GM12878 (cell line): ENCODE data around the gene TRIM28. TPM values are rescaled to one million over a fixed set of nuclear protein-coding genes. Genes with fewer than 3 reads are reported as not detected.

Source experiments
- ATF2 ChIP-seq: IDR thresholded peaks from 2 replicates; pipeline ENCODE4 v1.6.1; 2012; ENCODE audit warnings: low read length, inconsistent platforms
- BACH1 ChIP-seq: fragments of 450-650 bp; IDR thresholded peaks from 2 replicates; pipeline ENCODE4 v1.6.1; 2017; ENCODE audit warnings: mild to moderate bottlenecking, borderline replicate concordance
- BMI1 ChIP-seq: fragments of 450-650 bp; IDR thresholded peaks from 2 replicates; pipeline ENCODE4 v1.6.1; 2016; ENCODE audit warnings: mild to moderate bottlenecking, moderate library complexity, borderline replicate concordance
- BRCA1 ChIP-seq: IDR thresholded peaks from 2 replicates; pipeline ENCODE4 v1.6.1; 2011; ENCODE audit warnings: low read depth, low read length, improper control_type of control experiment
- CEBPB ChIP-seq, 2 experiments: fragments of 150-350 bp in 1 of 2; IDR thresholded peaks; 2 replicates each; pipeline ENCODE4 v1.6.1; 2012 to 2014; ENCODE audit warnings: low read depth in 2 of 2, low read length in 2 of 2, borderline replicate concordance in 1 of 2, inconsistent platforms in 1 of 2
- EED ChIP-seq: sonication (generic); IDR thresholded peaks from 2 replicates; pipeline ENCODE4 v1.6.1; 2016; ENCODE audit warnings: antibody characterized with exemption, low read depth
- FOXK2 ChIP-seq: fragments of 450-650 bp; IDR thresholded peaks from 2 replicates; pipeline ENCODE4 v1.6.1; 2017; ENCODE audit warnings: mild to moderate bottlenecking, moderate library complexity
- MXI1 ChIP-seq: fragments of 150-350 bp; IDR thresholded peaks from 2 replicates; pipeline ENCODE4 v1.6.1; 2011; ENCODE audit warnings: low read depth, mild to moderate bottlenecking, inconsistent platforms, low read length, improper control_type of control experiment
- MYB ChIP-seq: fragments of 150-350 bp; IDR thresholded peaks from 2 replicates; pipeline ENCODE4 v1.6.1; 2014; ENCODE audit warnings: mild to moderate bottlenecking, low read depth, low read length, borderline replicate concordance
- PAX8 ChIP-seq: fragments of 450-650 bp; IDR thresholded peaks from 2 replicates; pipeline ENCODE4 v1.6.1; 2017; ENCODE audit warnings: mild to moderate bottlenecking, moderate library complexity
- POLR2AphosphoS2 ChIP-seq: IDR thresholded peaks from 2 replicates; pipeline ENCODE4 v1.6.1; 2011; ENCODE audit warnings: low read depth, mild to moderate bottlenecking, low read length, improper control_type of control experiment, moderate library complexity
- TAF1 ChIP-seq: IDR thresholded peaks from 2 replicates; pipeline ENCODE4 v1.6.1; 2011; ENCODE audit warnings: mild to moderate bottlenecking, low read depth, low read length, borderline replicate concordance
- TARDBP ChIP-seq: IDR thresholded peaks from 2 replicates; pipeline ENCODE4 v1.6.1; 2016; ENCODE audit warnings: borderline replicate concordance
- TBL1XR1 ChIP-seq: IDR thresholded peaks from 2 replicates; pipeline ENCODE4 v1.6.1; 2012; ENCODE audit warnings: low read depth, low read length, improper control_type of control experiment
- polyA plus RNA-seq, 11 experiments: library from polyadenylated mRNA; depleted of rRNA in 4 of 11; unstranded in 6 of 11; stranded (reverse) in 5 of 11; fragments of >200 nt; fragmentation: Nextera tagmentation in 4 of 11; fragmentation: Illumina TruSeq in 1 of 11; extraction: Ambion mirVana in 4 of 11; extraction: Trizol in 1 of 11; gene quantifications; 1 replicate in 1 of 11; 2 replicates in 10 of 11; pipeline versions ENCODE4 v1.2.1 to v1.2.3, GENCODE V29; 2011 to 2016; ENCODE audit warnings: inconsistent platforms in 2 of 11, missing spikeins in 2 of 11, low read depth in 1 of 11
- total RNA-seq, 4 experiments: library from RNA; depleted of rRNA in 3 of 4; stranded (reverse); fragments of >200 nt in 3 of 4; fragmentation: Illumina TruSeq in 1 of 4; extraction: Trizol in 1 of 4; gene quantifications; 2 replicates each; pipeline versions ENCODE4 v1.2.1 to v1.2.3, GENCODE V29; 2013 to 2021
- TF ChIP-seq, protein P1 (sequence below): IDR thresholded peaks from 2 replicates; pipeline ENCODE4 v1.6.1; 2012; ENCODE audit warnings: mild to moderate bottlenecking, low read depth, low read length
- TF ChIP-seq, protein P2 (sequence below): IDR thresholded peaks from 2 replicates; pipeline ENCODE4 v1.6.1; 2011; ENCODE audit warnings: low read depth, low read length, improper control_type of control experiment, borderline replicate concordance
- TF ChIP-seq, protein P3 (sequence below): fragments of 450-650 bp; IDR thresholded peaks from 2 replicates; pipeline ENCODE4 v1.6.1; 2016; ENCODE audit warnings: mild to moderate bottlenecking
- TF ChIP-seq, protein P4 (sequence below): IDR thresholded peaks from 2 replicates; pipeline ENCODE4 v1.6.1; 2011; ENCODE audit warnings: borderline replicate concordance, low read depth, mild to moderate bottlenecking, moderate library complexity, mixed read lengths, low read length; ENCODE audit not compliant: insufficient read depth; ENCODE audit errors: extremely low read length
- TF ChIP-seq, protein P5 (sequence below): IDR thresholded peaks from 2 replicates; pipeline ENCODE4 v1.6.1; 2011; ENCODE audit warnings: borderline replicate concordance, low read depth, mild to moderate bottlenecking, moderate library complexity, low read length; ENCODE audit not compliant: insufficient read depth, poor library complexity, severe bottlenecking

TRIM28 gene
- total and polyA plus RNA-seq, 10 of the 15 experiments (the other 5 are each of a cell fraction or from before 2014, with no cell fraction given), result 5.0 to 650 (median 296) TPM

DNA sequence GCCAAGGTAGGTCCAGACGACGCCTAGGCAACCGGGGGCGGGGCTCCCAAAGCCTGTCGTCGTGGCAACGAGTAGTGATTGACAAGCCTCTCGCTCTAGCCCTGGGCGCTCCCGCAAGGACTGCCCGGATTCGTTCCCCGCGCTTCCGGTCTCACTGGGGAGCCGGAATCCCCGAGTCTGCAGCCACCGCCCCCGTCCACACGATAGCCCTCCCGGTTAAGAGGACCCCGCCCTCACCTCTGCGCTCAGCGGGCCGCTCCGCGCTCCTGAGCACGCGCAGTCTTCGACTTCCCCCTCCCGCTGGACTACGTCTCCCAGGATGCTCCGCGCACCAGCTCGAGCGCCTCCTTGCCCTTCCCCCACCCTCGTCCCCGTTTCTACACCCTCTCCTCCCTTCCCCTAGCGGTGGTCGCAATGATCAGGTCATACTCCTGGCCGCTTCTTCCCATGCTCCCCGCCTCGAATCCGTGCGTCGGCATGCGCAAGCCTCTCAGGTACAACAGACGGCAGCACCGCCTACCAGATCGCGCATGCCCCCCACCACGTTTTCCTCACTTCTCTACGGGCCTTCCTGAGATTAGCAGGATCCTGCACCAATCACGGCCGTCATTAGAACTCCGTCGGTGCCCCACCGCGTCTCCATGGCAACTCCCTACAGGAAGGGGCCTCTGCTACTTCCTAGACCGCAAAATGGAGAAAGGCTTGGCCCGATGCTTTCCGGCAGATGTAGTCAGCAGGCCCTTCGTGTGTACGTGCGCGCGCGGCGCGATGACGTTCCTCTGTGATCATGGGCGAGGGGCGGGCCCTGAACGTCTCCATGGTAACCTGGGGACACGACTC is 29.2 kb downstream of the TRIM28 start, which contains the start of gene MZF1 (continued):
- TF ChIP-seq, protein P1, sequence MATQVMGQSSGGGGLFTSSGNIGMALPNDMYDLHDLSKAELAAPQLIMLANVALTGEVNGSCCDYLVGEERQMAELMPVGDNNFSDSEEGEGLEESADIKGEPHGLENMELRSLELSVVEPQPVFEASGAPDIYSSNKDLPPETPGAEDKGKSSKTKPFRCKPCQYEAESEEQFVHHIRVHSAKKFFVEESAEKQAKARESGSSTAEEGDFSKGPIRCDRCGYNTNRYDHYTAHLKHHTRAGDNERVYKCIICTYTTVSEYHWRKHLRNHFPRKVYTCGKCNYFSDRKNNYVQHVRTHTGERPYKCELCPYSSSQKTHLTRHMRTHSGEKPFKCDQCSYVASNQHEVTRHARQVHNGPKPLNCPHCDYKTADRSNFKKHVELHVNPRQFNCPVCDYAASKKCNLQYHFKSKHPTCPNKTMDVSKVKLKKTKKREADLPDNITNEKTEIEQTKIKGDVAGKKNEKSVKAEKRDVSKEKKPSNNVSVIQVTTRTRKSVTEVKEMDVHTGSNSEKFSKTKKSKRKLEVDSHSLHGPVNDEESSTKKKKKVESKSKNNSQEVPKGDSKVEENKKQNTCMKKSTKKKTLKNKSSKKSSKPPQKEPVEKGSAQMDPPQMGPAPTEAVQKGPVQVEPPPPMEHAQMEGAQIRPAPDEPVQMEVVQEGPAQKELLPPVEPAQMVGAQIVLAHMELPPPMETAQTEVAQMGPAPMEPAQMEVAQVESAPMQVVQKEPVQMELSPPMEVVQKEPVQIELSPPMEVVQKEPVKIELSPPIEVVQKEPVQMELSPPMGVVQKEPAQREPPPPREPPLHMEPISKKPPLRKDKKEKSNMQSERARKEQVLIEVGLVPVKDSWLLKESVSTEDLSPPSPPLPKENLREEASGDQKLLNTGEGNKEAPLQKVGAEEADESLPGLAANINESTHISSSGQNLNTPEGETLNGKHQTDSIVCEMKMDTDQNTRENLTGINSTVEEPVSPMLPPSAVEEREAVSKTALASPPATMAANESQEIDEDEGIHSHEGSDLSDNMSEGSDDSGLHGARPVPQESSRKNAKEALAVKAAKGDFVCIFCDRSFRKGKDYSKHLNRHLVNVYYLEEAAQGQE, result peak; percentile 5; the same call in 1 of the 2 replicates
- TF ChIP-seq BRCA1, result no peak
- TF ChIP-seq, protein P2, sequence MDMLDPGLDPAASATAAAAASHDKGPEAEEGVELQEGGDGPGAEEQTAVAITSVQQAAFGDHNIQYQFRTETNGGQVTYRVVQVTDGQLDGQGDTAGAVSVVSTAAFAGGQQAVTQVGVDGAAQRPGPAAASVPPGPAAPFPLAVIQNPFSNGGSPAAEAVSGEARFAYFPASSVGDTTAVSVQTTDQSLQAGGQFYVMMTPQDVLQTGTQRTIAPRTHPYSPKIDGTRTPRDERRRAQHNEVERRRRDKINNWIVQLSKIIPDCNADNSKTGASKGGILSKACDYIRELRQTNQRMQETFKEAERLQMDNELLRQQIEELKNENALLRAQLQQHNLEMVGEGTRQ, result no peak; the same call in 1 of the 2 replicates
- TF ChIP-seq, protein P3, sequence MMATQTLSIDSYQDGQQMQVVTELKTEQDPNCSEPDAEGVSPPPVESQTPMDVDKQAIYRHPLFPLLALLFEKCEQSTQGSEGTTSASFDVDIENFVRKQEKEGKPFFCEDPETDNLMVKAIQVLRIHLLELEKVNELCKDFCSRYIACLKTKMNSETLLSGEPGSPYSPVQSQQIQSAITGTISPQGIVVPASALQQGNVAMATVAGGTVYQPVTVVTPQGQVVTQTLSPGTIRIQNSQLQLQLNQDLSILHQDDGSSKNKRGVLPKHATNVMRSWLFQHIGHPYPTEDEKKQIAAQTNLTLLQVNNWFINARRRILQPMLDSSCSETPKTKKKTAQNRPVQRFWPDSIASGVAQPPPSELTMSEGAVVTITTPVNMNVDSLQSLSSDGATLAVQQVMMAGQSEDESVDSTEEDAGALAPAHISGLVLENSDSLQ, result peak; percentile 99
- no peak for TF ChIP-seq ATF2
- TF ChIP-seq, protein P4, sequence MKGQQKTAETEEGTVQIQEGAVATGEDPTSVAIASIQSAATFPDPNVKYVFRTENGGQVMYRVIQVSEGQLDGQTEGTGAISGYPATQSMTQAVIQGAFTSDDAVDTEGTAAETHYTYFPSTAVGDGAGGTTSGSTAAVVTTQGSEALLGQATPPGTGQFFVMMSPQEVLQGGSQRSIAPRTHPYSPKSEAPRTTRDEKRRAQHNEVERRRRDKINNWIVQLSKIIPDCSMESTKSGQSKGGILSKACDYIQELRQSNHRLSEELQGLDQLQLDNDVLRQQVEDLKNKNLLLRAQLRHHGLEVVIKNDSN, result peak; percentile 39
- TF ChIP-seq MXI1, result peak; percentile 100
- TF ChIP-seq BACH1, result peak; percentile 76; the same call in 1 of the 2 replicates
- no peak; the same call in 1 of the 2 replicates for TF ChIP-seq TAF1
- TF ChIP-seq POLR2AphosphoS2, result peak; percentile 76
- peak; percentile 100 for TF ChIP-seq BMI1
- peak; percentile 79 for TF ChIP-seq FOXK2
- no peak; the same call in 1 of the 2 replicates for TF ChIP-seq TARDBP
- no peak for TF ChIP-seq MYB
- TF ChIP-seq, protein P5, sequence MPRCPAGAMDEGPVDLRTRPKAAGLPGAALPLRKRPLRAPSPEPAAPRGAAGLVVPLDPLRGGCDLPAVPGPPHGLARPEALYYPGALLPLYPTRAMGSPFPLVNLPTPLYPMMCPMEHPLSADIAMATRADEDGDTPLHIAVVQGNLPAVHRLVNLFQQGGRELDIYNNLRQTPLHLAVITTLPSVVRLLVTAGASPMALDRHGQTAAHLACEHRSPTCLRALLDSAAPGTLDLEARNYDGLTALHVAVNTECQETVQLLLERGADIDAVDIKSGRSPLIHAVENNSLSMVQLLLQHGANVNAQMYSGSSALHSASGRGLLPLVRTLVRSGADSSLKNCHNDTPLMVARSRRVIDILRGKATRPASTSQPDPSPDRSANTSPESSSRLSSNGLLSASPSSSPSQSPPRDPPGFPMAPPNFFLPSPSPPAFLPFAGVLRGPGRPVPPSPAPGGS, result no peak
- TF ChIP-seq TBL1XR1, result no peak; the same call in 1 of the 2 replicates
- no peak for TF ChIP-seq CEBPB (IDR thresholded peaks at IDR 0.05; ENCODE audit: borderline replicate concordance in 1 of 2, low read depth in 2 of 2, low read length in 2 of 2)
- TF ChIP-seq EED, result no peak
- TF ChIP-seq PAX8, result no peak
